GM12872 (cell line): ENCODE data around the gene INPP5F.

Experiments used
- CTCF ChIP-seq: IDR thresholded peaks from 3 replicates; pipeline ENCODE4 v1.5.1; 2011; ENCODE audit warnings: low read depth, mild to moderate bottlenecking, low read length, moderate library complexity; ENCODE audit not compliant: insufficient read depth

Gene INPP5F

GRCh38 chr10:119807960-119808697 is 82.3 kb downstream of the INPP5F start:
- no peak for TF ChIP-seq CTCF

- TF ChIP-seq CTCF = no peak
These were observed 85.3 kb downstream of the INPP5F start for GRCh38 chr10:119811122-119811521.

- no peak for TF ChIP-seq CTCF
These were observed 86.8 kb downstream of the INPP5F start for GRCh38 chr10:119812684-119813083.

GRCh38 chr10:119815671-119816070 is 89.8 kb downstream of the INPP5F start:
- no peak for TF ChIP-seq CTCF

- TF ChIP-seq CTCF = no peak
These were observed 92.4 kb downstream of the INPP5F start for GRCh38 chr10:119817991-119818888.

GRCh38 chr10:119818889-119819270 is 93.0 kb downstream of the INPP5F start:
- TF ChIP-seq CTCF = no peak

- TF ChIP-seq CTCF = no peak
These were observed 95.3 kb downstream of the INPP5F start for GRCh38 chr10:119821182-119821581.
